NCI-H2227 (cell line): ENCODE results near the gene VPS37C.
A peak's percentile ranks its signal among the peaks of the same experiment; 100 is the strongest.

Experiments used
- DNase-seq: peaks from one replicate; lab custom pipeline; 2025; ENCODE audit not compliant: unreplicated experiment; lab: John Stamatoyannopoulos, UW

Gene VPS37C

GRCh38 chr11:61155741-61156140 is 5.5 kb downstream of the VPS37C start:
- DNase-seq, result no peak

- no peak for DNase-seq
These were observed 5.9 kb downstream of the VPS37C start for GRCh38 chr11:61155312-61155711.

- DNase-seq, result no peak
These were observed 6.7 kb downstream of the VPS37C start for GRCh38 chr11:61154528-61154927.

- no peak for DNase-seq
These were observed 7.6 kb downstream of the VPS37C start for GRCh38 chr11:61153593-61154095.

GRCh38 chr11:61152816-61153592 is 8.2 kb downstream of the VPS37C start:
- no peak for DNase-seq

GRCh38 chr11:61151545-61152252 is 9.5 kb downstream of the VPS37C start:
- no peak for DNase-seq

GRCh38 chr11:61150706-61151544 is 10.3 kb downstream of the VPS37C start:
- no peak for DNase-seq

- peak; percentile 40 for DNase-seq
These were observed 11.3 kb downstream of the VPS37C start for GRCh38 chr11:61149624-61150615.

- DNase-seq, result peak; percentile 54
These were observed 13.2 kb downstream of the VPS37C start for GRCh38 chr11:61147791-61148620.

GRCh38 chr11:61147271-61147670 is 14.0 kb downstream of the VPS37C start:
- DNase-seq, result no peak

- DNase-seq, result no peak
These were observed 14.8 kb downstream of the VPS37C start for GRCh38 chr11:61146416-61146815.

GRCh38 chr11:61145228-61146005 is 15.8 kb downstream of the VPS37C start:
- DNase-seq, result no peak

GRCh38 chr11:61144511-61145179 is 16.6 kb downstream of the VPS37C start:
- no peak for DNase-seq

GRCh38 chr11:61142424-61142823 is 18.8 kb downstream of the VPS37C start:
- no peak for DNase-seq

GRCh38 chr11:61141601-61142028 is 19.6 kb downstream of the VPS37C start:
- no peak for DNase-seq

- no peak for DNase-seq
These were observed 20.8 kb downstream of the VPS37C start for GRCh38 chr11:61140416-61140815.

GRCh38 chr11:61139387-61139786 is 21.8 kb downstream of the VPS37C start:
- DNase-seq, result no peak

- DNase-seq, result no peak
These were observed 22.3 kb downstream of the VPS37C start for GRCh38 chr11:61138935-61139334.
